ENCODE results near the gene HIVEP3.

DNA sequence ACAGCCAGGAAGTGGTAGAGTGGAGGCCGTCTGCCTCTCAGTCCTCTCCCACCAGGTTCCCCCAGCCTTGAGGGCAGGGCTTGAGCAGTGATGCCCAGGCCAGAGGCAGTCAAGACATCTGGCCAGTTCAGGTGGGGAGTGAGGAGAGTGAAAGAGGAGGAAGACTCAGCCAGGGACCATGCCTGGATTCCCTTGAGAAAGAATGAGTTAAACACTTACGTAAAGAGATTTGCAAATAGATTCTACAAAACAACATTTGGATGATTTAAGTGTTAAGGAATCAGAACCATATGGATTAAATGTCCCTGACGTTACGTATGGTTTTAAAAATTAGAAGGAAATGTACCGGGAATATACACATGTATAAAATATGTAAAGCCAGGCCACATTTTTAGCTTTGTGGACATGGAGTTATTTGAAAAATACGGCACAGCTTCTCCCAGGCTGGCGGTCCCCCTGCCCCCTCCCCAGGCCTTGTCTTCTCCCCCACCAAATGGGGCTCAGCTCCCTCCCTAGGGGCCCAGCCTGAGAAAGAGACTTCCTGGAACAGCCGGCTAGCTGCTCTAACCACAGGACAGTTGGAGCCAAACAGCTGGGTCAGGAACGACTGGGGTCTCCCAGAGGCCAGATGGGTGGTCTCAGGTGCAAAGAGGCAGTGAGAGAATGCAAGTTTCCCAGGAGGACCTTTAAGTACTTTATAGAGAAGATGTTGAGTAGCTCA is 245.9 kb downstream of the HIVEP3 start:
- TF ChIP-seq, protein P1, sequence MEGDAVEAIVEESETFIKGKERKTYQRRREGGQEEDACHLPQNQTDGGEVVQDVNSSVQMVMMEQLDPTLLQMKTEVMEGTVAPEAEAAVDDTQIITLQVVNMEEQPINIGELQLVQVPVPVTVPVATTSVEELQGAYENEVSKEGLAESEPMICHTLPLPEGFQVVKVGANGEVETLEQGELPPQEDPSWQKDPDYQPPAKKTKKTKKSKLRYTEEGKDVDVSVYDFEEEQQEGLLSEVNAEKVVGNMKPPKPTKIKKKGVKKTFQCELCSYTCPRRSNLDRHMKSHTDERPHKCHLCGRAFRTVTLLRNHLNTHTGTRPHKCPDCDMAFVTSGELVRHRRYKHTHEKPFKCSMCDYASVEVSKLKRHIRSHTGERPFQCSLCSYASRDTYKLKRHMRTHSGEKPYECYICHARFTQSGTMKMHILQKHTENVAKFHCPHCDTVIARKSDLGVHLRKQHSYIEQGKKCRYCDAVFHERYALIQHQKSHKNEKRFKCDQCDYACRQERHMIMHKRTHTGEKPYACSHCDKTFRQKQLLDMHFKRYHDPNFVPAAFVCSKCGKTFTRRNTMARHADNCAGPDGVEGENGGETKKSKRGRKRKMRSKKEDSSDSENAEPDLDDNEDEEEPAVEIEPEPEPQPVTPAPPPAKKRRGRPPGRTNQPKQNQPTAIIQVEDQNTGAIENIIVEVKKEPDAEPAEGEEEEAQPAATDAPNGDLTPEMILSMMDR (IDR thresholded peaks at IDR 0.05; ENCODE audit: insufficient read depth, low read depth, low read length), result no peak
- no peak for TF ChIP-seq EZH2 (IDR thresholded peaks at IDR 0.05; ENCODE audit: insufficient read depth, low read length)

All from astrocyte (in vitro differentiated cells and primary cell).